GM19463 (cell line): Measurements from ENCODE around the gene HLA-DQA2.
"Not testable (repeated sequence)": the region's sequence is repeated elsewhere in the genome, so short reads cannot be mapped to it uniquely, and the experiment has no call there.

ENCODE experiments used
- ATAC-seq: cut with Tn5 transposase; IDR thresholded peaks from one replicate; pipeline ENCODE4 v1.9.1; 2021; ENCODE audit warnings: mild to moderate bottlenecking, moderate library complexity; ENCODE audit not compliant: unreplicated experiment

The HLA-DQA2 gene

GRCh38 chr6:32775071-32775470 is 33.9 kb downstream of the HLA-DQA2 start:
- ATAC-seq = no peak

GRCh38 chr6:32779036-32779435 is 37.8 kb downstream of the HLA-DQA2 start:
- no peak for ATAC-seq

GRCh38 chr6:32782923-32783322 is 41.7 kb downstream of the HLA-DQA2 start:
- not testable (repeated sequence) for ATAC-seq

GRCh38 chr6:32785781-32786533 is 44.8 kb downstream of the HLA-DQA2 start:
- no peak for ATAC-seq

GRCh38 chr6:32790306-32790705 is 49.1 kb downstream of the HLA-DQA2 start:
- no peak for ATAC-seq

- no peak for ATAC-seq
Measured at GRCh38 chr6:32792901-32793435, 51.8 kb downstream of the HLA-DQA2 start.

- no peak for ATAC-seq
Measured at GRCh38 chr6:32794510-32794909, 53.3 kb downstream of the HLA-DQA2 start.
